HG03460 (cell line): Measurements from ENCODE around the gene IKBKG.
"Not testable (repeated sequence)": the region's sequence is repeated elsewhere in the genome, so short reads cannot be mapped to it uniquely, and the experiment has no call there.

Source experiments
- ATAC-seq: cut with Tn5 transposase; IDR thresholded peaks from one replicate; pipeline ENCODE4 v1.9.1; 2021; ENCODE audit not compliant: unreplicated experiment

Gene IKBKG

GRCh38 chrX:154602766-154603437 lies 55.5 kb downstream of the IKBKG start:
- no peak for ATAC-seq

DNA sequence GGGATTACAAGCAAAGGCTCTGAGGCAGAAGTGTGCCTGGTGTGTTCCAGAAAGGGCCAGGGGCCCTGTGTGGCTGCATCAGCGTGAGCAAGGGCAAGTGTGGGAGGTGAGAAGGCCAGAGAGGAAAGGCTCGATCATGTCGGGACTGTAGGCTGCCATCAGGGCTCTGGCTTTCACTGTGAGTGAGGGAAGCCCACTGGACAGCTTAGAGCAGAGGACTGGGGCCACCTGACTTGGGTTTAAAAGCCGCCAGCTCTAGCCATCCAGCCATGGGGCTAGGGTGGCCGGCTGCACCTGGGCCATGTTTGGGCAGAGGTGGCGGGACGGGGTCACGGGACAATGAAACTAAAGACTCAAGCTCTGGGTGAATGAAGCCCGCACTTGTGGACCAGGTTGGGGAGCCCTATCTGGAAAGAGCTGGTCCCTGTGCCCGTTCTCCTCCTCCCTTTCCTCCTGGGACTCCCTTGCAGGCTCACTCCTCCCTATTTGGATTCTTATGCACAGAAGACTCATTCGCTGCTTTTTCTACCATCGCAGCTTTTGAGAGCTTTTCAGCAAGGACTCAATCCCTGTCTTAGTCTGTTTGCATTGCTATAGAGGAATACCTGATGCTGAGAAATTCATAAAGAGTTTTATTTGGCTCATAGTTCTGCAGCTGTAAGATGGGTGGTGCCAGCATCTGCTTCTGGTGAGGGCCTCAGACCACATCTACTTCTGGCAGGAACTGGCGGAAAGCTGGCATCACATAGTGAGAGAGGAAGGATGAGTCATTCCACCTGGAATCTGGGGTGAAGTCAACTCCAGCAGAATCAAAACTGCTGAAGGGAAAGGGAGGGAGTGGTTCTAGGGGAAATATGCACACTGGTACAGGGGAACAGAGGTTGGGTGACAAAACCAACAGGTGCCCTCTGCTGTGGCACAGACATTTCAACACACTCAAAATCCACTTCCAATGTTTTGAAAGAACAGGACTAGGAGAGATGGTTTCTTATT lies 56.3 kb downstream of the IKBKG start:
- no peak for ATAC-seq

- no peak for ATAC-seq
Measured at GRCh38 chrX:154605566-154605965, 58.1 kb downstream of the IKBKG start.

- ATAC-seq, result no peak
Measured at GRCh38 chrX:154607370-154607769, 60.0 kb downstream of the IKBKG start.

GRCh38 chrX:154607976-154608375 lies 60.6 kb downstream of the IKBKG start:
- not testable (repeated sequence) for ATAC-seq

GRCh38 chrX:154608823-154609222 lies 61.4 kb downstream of the IKBKG start:
- ATAC-seq, result not testable (repeated sequence)

GRCh38 chrX:154611146-154611545 lies 63.7 kb downstream of the IKBKG start:
- ATAC-seq, result not testable (repeated sequence)

DNA sequence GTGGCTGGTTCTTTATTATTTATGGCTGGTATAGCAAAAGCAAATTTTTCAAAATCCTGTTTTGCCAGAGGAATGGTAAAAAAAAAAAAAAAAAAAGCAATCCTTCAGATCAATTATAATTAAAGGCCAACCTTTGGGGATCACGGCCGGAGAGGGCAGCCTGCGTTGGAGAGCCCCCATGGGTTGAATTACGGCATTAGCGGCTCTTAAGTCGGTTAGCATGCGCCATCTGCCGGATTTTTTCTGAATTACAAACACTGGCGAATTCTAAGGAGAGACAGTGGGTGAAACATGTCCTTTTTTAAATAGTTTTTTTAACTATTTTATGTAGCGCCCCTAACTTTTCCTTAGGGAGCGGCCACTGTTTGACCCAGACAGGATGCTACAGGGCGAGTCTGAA lies 66.2 kb downstream of the IKBKG start:
- ATAC-seq, result not testable (repeated sequence)
